ENCODE data around the gene RFX7.

Gene RFX7

DNA sequence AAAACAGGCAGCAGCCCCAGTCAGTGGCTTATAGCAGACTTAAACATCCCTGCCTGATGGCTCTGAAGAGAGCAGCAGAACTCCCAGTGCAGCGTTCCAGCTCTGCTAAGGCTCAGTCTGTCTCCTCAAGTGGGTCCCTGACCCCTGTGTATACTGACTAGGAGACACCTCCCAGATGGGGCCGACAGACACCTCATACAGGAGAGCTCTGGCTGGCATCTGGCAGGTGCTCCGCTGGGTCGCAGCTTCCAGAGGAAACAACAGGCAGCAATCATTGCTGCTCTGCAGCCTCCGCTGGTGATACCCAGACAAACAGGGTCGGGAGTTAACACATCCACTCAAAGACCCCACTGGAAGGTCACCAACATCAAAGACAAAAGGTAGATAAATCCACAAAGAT is 93.5 kb downstream of the RFX7 start:
- Histone ChIP-seq H3K4me1 (no peaks in the 10 kb centered on the region), H3K27ac (no peak overlapping the region), H2AFZ (no peak overlapping the region), H3K79me2 (peaks cover 15% of the 10 kb centered on the region), H3K27me3 (ENCODE audit: control insufficient read depth, insufficient read depth, low read length) (no peaks in the 10 kb centered on the region), H3K9me3 (ENCODE audit: control insufficient read depth, low read length) (no peaks in the 10 kb centered on the region), H3K4me2 (ENCODE audit: low read length) (no peak overlapping the region), H3K4me3 (ENCODE audit: low read depth, low read length) (no peak overlapping the region), H3K36me3 (ENCODE audit: control insufficient read depth, insufficient read depth, low read length) (no peaks in the 10 kb centered on the region), H3K9ac (no peak overlapping the region)
- TF ChIP-seq, protein P1, sequence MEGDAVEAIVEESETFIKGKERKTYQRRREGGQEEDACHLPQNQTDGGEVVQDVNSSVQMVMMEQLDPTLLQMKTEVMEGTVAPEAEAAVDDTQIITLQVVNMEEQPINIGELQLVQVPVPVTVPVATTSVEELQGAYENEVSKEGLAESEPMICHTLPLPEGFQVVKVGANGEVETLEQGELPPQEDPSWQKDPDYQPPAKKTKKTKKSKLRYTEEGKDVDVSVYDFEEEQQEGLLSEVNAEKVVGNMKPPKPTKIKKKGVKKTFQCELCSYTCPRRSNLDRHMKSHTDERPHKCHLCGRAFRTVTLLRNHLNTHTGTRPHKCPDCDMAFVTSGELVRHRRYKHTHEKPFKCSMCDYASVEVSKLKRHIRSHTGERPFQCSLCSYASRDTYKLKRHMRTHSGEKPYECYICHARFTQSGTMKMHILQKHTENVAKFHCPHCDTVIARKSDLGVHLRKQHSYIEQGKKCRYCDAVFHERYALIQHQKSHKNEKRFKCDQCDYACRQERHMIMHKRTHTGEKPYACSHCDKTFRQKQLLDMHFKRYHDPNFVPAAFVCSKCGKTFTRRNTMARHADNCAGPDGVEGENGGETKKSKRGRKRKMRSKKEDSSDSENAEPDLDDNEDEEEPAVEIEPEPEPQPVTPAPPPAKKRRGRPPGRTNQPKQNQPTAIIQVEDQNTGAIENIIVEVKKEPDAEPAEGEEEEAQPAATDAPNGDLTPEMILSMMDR (IDR thresholded peaks at IDR 0.05), result no peak

DNA sequence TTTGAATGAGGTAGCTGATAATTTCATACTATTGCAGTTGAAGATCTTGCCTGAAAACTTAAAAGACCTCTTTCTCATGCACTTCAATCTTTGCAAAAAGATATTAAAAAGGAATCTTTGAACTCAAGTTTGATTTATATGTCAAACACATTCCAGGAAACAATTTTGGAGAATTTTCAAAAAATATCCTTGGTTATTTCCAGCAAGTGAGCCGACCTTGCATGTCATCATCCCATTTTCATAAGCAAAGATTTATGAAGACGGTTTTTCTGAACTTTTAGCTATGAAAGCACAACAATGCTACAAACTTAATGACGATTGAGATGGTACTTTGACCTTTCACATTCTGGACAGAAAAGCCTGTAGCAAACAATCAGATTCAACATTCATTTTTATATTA is 95.6 kb downstream of the RFX7 start:
- Histone ChIP-seq H3K9me3 (ENCODE audit: control insufficient read depth, low read length) (no peaks in the 10 kb centered on the region), H3K9ac (no peak overlapping the region), H3K79me2 (peaks cover 11% of the 10 kb centered on the region), H3K4me2 (ENCODE audit: low read length) (no peak overlapping the region), H3K27me3 (ENCODE audit: control insufficient read depth, insufficient read depth, low read length) (no peaks in the 10 kb centered on the region), H3K27ac (no peak overlapping the region), H3K4me1 (no peaks in the 10 kb centered on the region), H3K4me3 (ENCODE audit: low read depth, low read length) (no peak overlapping the region), H3K36me3 (ENCODE audit: control insufficient read depth, insufficient read depth, low read length) (no peaks in the 10 kb centered on the region), H2AFZ (no peak overlapping the region)
- TF ChIP-seq, protein P1 (IDR thresholded peaks at IDR 0.05), result no peak

DNA sequence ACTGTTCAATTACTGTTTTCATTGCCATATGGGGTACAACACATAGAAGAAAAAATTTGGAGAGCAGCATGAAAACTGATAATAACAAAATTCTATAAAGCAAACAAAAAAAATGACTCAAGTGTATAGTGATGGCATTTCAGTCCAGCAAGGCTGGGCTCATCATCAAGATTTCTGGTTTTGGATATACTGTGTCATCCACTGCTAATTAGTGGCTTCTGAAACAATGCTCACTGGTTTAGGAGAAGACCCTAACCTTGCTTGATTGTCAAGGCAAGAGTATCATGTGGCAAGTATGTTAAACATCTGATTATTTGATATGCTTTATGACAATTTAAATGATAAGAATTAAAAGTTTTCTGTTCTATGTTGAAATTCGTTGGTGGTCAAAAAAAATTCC is 96.9 kb downstream of the RFX7 start:
- H2AFZ ChIP-seq, result no peak overlapping the region
- H3K9ac ChIP-seq, result no peak overlapping the region
- no peaks in the 10 kb centered on the region for H3K4me1 ChIP-seq
- H3K27ac ChIP-seq, result no peak overlapping the region
- H3K4me2 ChIP-seq (ENCODE audit: low read length), result no peak overlapping the region
- TF ChIP-seq, protein P1 (IDR thresholded peaks at IDR 0.05), result no peak
- H3K27me3 ChIP-seq (ENCODE audit: control insufficient read depth, insufficient read depth, low read length), result no peaks in the 10 kb centered on the region
- H3K36me3 ChIP-seq (ENCODE audit: control insufficient read depth, insufficient read depth, low read length), result no peaks in the 10 kb centered on the region
- no peaks in the 10 kb centered on the region for H3K9me3 ChIP-seq (ENCODE audit: control insufficient read depth, low read length)
- H3K79me2 ChIP-seq, result peaks cover 6% of the 10 kb centered on the region
- no peak overlapping the region for H3K4me3 ChIP-seq (ENCODE audit: low read depth, low read length)

DNA sequence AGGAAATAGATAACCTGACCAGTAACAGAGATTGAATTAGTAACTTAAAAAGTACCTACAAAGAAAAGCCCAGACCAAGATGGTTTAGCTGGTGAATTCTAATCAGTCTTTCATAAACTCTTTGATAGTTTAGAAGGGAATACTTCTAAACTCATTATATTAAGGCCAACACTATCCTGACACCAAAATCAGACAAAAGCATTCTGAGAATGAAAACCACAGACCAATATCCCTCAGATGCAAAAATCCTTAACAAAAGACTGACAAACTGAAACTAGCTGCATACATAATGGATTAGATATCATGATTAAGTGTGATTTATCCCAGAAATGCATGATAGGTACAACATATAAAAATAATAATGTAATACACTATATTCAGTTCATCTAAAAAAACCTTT is 115.6 kb downstream of the RFX7 start:
- Histone ChIP-seq H3K79me2 (peaks cover 3% of the 10 kb centered on the region), H2AFZ (no peak overlapping the region), H3K36me3 (ENCODE audit: control insufficient read depth, insufficient read depth, low read length) (peaks cover 2% of the 10 kb centered on the region), H3K9me3 (ENCODE audit: control insufficient read depth, low read length) (no peaks in the 10 kb centered on the region), H3K9ac (no peak overlapping the region), H3K27me3 (ENCODE audit: control insufficient read depth, insufficient read depth, low read length) (no peaks in the 10 kb centered on the region), H3K4me2 (ENCODE audit: low read length) (no peak overlapping the region), H3K4me3 (ENCODE audit: low read depth, low read length) (no peak overlapping the region), H3K27ac (no peak overlapping the region), H3K4me1 (no peaks in the 10 kb centered on the region)
- TF ChIP-seq, protein P1 (IDR thresholded peaks at IDR 0.05), result no peak

DNA sequence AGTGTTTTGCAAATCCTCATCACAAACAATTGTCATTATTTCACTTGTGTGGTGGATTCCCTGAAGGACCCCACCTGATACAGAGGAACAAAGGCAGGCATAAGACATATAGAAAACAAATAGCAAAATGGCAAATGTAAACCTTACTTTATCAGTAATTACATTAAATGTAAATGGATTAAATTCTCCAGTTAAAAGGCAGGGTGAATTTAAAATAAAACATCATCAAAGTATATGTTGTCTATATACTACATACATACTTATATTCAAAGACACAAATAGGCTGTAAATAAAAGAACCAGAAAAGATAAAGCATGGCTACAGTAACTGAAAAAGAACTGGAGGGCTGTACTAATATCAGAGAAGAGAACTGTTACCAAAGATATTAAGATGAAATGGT is 117.3 kb downstream of the RFX7 start:
- no peak overlapping the region for H3K4me3 ChIP-seq (ENCODE audit: low read depth, low read length)
- H3K36me3 ChIP-seq (ENCODE audit: control insufficient read depth, insufficient read depth, low read length), result peaks cover 2% of the 10 kb centered on the region
- H3K4me1 ChIP-seq, result no peaks in the 10 kb centered on the region
- H3K9me3 ChIP-seq (ENCODE audit: control insufficient read depth, low read length), result no peaks in the 10 kb centered on the region
- H3K9ac ChIP-seq, result no peak overlapping the region
- no peak overlapping the region for H2AFZ ChIP-seq
- H3K27ac ChIP-seq, result no peak overlapping the region
- TF ChIP-seq, protein P1 (IDR thresholded peaks at IDR 0.05), result no peak
- peaks cover 5% of the 10 kb centered on the region for H3K79me2 ChIP-seq
- no peaks in the 10 kb centered on the region for H3K27me3 ChIP-seq (ENCODE audit: control insufficient read depth, insufficient read depth, low read length)
- H3K4me2 ChIP-seq (ENCODE audit: low read length), result no peak overlapping the region

Data from parathyroid adenoma (tissue), 2 donors.